KOPT-K1 (cell line): ENCODE data around the gene CDKN2AIPNL.
A peak's percentile ranks its signal among the peaks of the same experiment; 100 is the strongest.
"Not testable (repeated sequence)": the region's sequence is repeated elsewhere in the genome, so short reads cannot be mapped to it uniquely, and the experiment has no call there.

Experiments
- H3K27ac ChIP-seq: fragments of 200-600 bp; sonication (generic); 2 replicates; pipeline ENCODE4 v1.5.1; 2016; ENCODE audit warnings: antibody characterized with exemption, mild to moderate bottlenecking, low read depth, low read length; ENCODE audit not compliant: poor library complexity, severe bottlenecking
- H3K36me3 ChIP-seq: fragments of 200-600 bp; sonication (generic); 2 replicates; pipeline ENCODE4 v1.5.1; 2017; ENCODE audit warnings: antibody characterized with exemption, mild to moderate bottlenecking, low read length, moderate library complexity; ENCODE audit not compliant: insufficient read depth
- H3K9me3 ChIP-seq: fragments of 200-600 bp; sonication (generic); 2 replicates; pipeline ENCODE4 v1.5.1; 2017; ENCODE audit warnings: antibody characterized with exemption, low read length, mild to moderate bottlenecking; ENCODE audit not compliant: insufficient read depth, poor library complexity, severe bottlenecking

Gene CDKN2AIPNL

DNA sequence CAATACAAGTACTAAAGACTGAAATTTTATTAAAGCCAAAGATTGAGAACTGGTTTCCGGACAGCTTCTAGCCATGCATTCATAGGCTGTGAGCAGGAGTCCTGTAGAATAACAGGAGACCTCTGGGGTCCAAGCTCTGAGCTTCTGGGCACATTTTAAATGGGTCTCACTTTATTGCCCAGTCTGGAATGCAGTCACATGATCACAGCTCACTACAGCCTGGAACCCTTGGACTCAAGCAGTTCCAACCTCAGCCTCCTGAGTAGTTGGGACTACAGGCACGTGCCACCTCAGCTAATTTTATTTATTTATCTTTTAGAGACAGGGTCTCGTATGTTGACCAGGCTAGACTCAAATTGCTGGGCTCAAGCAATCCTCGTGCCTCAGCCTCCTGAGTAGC is 15.4 kb downstream of the CDKN2AIPNL start:
- no peaks in the 10 kb centered on the region for H3K9me3 ChIP-seq
- H3K27ac ChIP-seq = no peak overlapping the region
- H3K36me3 ChIP-seq = peaks cover 84% of the 10 kb centered on the region

- Histone ChIP-seq H3K27ac (no peak overlapping the region), H3K36me3 (peaks cover 96% of the 10 kb centered on the region)
Measured at GRCh38 chr5:134394932-134395331, 16.7 kb downstream of the CDKN2AIPNL start.

DNA sequence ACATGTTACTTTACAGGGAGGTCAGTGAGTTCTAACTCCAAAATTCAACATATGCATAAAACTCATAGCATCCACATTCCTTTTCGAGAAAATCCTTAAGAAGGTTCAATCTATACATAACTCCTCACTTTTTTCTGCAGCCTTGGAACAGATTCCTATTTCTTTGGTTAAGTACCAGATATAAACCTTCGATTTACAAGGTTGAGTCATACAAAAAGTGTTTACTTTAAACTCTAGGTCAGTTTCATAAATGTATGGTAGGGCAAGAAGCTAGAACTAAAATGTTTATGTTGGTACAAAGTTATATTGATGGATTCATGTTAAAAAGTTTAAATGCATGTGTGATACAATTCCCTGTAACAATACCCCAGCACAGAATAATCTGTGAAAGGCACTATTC is 19.4 kb downstream of the CDKN2AIPNL start:
- Histone ChIP-seq H3K36me3 (peaks cover 97% of the 10 kb centered on the region), H3K27ac (no peak overlapping the region), H3K9me3 (no peaks in the 10 kb centered on the region)

More at GRCh38 chr5:134394932-134395331, 16.7 kb downstream of the CDKN2AIPNL start:
- H3K9me3 ChIP-seq = no peaks in the 10 kb centered on the region

DNA sequence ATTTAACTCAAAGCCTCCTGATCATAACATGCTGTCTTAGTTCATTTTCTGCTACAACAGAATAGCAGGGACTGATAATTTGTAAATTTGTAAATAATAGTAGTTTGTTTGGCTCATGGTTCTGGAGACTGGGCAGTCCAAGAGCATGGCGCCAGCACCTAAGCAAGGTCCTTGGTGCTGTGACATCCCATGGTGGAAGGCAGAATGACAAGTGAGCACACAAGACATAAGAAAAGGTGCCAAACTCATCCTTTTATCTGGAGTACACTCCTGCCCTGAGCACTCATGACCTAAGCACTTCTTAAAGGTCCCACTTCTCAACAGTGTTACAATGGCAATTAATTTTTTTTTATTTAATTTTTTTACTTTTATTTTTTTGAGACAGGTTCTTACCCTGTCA is 24.2 kb downstream of the CDKN2AIPNL start:
- H3K36me3 ChIP-seq = peaks cover 95% of the 10 kb centered on the region
- no peak overlapping the region for H3K27ac ChIP-seq
- H3K9me3 ChIP-seq = no peaks in the 10 kb centered on the region

- Histone ChIP-seq H3K9me3 (no peaks in the 10 kb centered on the region), H3K36me3 (peaks cover 83% of the 10 kb centered on the region), H3K27ac (no peak overlapping the region)
Measured at GRCh38 chr5:134383980-134384697, 27.5 kb downstream of the CDKN2AIPNL start.

DNA sequence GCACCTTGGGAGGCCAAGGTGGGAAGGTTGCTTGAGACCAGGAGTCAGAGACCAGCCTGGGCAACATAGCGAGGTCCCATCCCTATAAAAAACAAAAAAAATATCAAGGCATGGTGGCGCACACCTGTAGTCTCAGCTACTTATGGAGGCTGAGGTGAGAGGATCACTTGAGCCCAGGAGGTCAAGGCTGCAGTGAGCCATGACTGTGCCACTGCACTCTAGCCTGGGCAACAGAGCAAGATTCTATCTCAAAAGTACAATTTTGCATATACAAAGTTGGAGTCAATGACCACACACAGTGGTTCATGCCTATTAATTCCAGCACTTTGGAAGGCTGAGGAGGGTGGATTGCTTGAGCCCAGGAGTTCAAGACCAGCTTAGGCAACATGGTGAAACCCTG is 29.5 kb downstream of the CDKN2AIPNL start:
- peaks cover 78% of the 10 kb centered on the region for H3K36me3 ChIP-seq
- H3K27ac ChIP-seq, H3K9me3 ChIP-seq: not testable (repeated sequence)

DNA sequence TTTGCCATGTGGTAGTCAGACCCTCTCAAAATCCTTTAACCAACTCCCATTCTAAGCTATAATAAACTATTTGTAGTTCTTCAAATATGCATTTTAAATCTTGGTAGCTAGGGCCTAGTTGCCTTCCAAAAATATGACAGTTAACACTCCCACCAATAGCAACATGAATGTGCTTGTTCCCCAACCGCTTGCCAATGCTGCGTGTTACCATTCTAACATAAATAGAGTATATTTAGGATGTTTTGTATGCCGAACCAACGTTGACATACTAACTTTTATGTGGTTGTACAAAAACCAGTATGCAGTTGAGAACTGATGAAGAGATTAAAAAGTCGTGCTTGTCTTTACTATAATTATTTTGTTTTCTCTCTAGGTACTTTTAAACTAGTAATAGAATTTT is 31.3 kb downstream of the CDKN2AIPNL start:
- H3K9me3 ChIP-seq = no peaks in the 10 kb centered on the region
- peak overlapping the region; percentile 75 for H3K27ac ChIP-seq
- peaks cover 78% of the 10 kb centered on the region for H3K36me3 ChIP-seq

GRCh38 chr5:134374232-134374631 is 37.4 kb downstream of the CDKN2AIPNL start:
- peaks cover 40% of the 10 kb centered on the region for H3K36me3 ChIP-seq

GRCh38 chr5:134373633-134374032 is 38.0 kb downstream of the CDKN2AIPNL start:
- not testable (repeated sequence) for H3K27ac ChIP-seq, H3K9me3 ChIP-seq
- H3K36me3 ChIP-seq = peaks cover 34% of the 10 kb centered on the region

More at GRCh38 chr5:134374232-134374631, 37.4 kb downstream of the CDKN2AIPNL start:
- Histone ChIP-seq H3K9me3 (no peaks in the 10 kb centered on the region), H3K27ac (no peak overlapping the region)

- H3K9me3 ChIP-seq = no peaks in the 10 kb centered on the region
- peak overlapping the region; percentile 83 for H3K27ac ChIP-seq
- peaks cover 22% of the 10 kb centered on the region for H3K36me3 ChIP-seq
Measured at GRCh38 chr5:134371834-134372340, 39.8 kb downstream of the CDKN2AIPNL start.

- Histone ChIP-seq H3K27ac (peak within 1 kb of the TSS; percentile 83), H3K36me3 (peaks cover 16% of the 10 kb centered on the region), H3K9me3 (no peaks in the 10 kb centered on the region)
Measured at GRCh38 chr5:134370871-134371833, 40.5 kb downstream of the CDKN2AIPNL start, which contains the start of gene UBE2B. UBE2B (plus strand) TSS chr5:134371569; CDS start chr5:134371596, 27 bp downstream.

DNA sequence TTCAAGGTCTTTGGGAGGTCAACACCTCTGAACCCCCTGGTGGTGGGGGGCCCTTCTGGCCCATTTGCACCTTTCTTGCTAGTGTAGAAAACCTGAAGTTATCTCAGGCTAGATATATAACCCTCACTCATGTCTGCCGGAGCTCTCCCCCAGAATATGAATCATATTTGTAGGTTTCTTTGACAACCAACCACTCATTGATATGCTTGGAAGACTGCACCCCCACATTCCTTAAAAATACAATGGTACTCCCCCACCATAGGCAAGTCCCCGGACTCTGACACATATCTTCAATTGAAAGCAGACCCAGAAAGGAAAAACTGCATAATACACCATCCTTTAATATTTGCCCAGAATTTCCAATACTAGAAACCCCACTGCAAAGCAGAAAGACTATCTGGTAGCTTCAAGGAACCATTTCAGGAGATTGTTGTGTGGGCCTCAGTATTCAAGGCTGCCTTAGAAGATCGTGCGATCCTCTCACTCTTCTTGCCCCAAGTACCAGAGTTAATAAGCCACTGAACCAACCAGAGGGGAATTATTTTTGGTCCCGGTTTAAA is 41.3 kb downstream of the CDKN2AIPNL start:
- Histone ChIP-seq H3K27ac (peak overlapping the region; percentile 83), H3K9me3 (no peaks in the 10 kb centered on the region), H3K36me3 (peaks cover 11% of the 10 kb centered on the region; the same call in 1 of the 2 replicates)

DNA sequence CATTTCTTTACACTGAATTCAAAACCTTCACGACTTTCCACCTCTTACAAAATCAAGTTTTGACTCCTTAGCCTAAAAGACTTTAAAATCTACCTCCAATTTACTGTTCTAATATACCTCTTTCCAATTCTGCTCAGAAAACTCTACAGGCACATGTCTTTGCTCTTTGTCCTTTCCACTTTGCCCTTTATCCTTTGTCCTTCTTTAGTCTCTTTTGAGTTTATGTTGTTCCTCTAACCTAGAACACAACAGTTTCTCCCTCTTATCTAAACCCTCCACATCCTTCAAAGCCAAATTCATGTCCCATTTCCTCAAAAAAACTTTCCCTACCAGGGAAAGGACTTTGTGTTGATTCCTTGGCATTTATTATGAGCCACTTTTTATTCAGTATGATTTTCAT is 46.1 kb downstream of the CDKN2AIPNL start:
- Histone ChIP-seq H3K27ac (no peak overlapping the region), H3K36me3 (no peaks in the 10 kb centered on the region), H3K9me3 (no peaks in the 10 kb centered on the region)

- H3K36me3 ChIP-seq = no peaks in the 10 kb centered on the region
- no peaks in the 10 kb centered on the region for H3K9me3 ChIP-seq
- no peak overlapping the region for H3K27ac ChIP-seq
Measured at GRCh38 chr5:134355681-134356080, 56.0 kb downstream of the CDKN2AIPNL start.
